Psoas muscle (tissue), 8 donors: ENCODE measurements around the gene ZNF275. TPM values are rescaled to one million over a fixed set of nuclear protein-coding genes. Genes with fewer than 3 reads are reported as not detected.

Experiments used
- ATAC-seq, 4 donors: fragments of 200-7000 bp; cut with Tn5 transposase; one replicate each; pipeline ENCODE4 v1.9.1; 2020; ENCODE audit warnings: moderate library complexity in 3 of 4, mild to moderate bottlenecking in 2 of 4
- DNase-seq, 2 donors: peaks; one replicate each; pipeline ENCODE4 v3.0.0-alpha.2; 2020
- H3K27ac ChIP-seq: fragments of 200-600 bp; one replicate; pipeline ENCODE4 v1.8.0; 2022
- H3K27me3 ChIP-seq, 3 donors: fragments of 200-600 bp in 1 of 3; one replicate each; pipeline versions ENCODE4 v1.6.1 to v1.8.0; 2013 to 2022; ENCODE audit warnings: low read length in 2 of 3, mild to moderate bottlenecking in 2 of 3, moderate library complexity in 1 of 3; ENCODE audit not compliant: insufficient read depth in 3 of 3
- H3K36me3 ChIP-seq, 2 donors: fragments of 200-600 bp in 1 of 2; one replicate each; pipeline versions ENCODE4 v1.6.1 to v1.8.0; 2013 to 2022; ENCODE audit warnings: low read depth in 1 of 2, mild to moderate bottlenecking in 1 of 2, moderate library complexity in 1 of 2; ENCODE audit not compliant: insufficient read depth in 1 of 2
- H3K4me1 ChIP-seq: fragments of 200-600 bp; one replicate; pipeline ENCODE4 v1.8.0; 2022
- H3K4me3 ChIP-seq: fragments of 200-600 bp; one replicate; pipeline ENCODE4 v1.8.0; 2022; ENCODE audit warnings: mild to moderate bottlenecking
- H3K9me3 ChIP-seq: fragments of 200-600 bp; one replicate; pipeline ENCODE4 v1.8.0; 2022
- CTCF ChIP-seq: fragments of 200-600 bp; IDR thresholded peaks from one replicate; pipeline ENCODE4 v1.8.0; 2022; ENCODE audit warnings: antibody characterized with exemption
- WGBS, 3 donors: extraction: QIAGEN DNeasy Blood & Tissue Kit; methylation state at CpG; one replicate each; pipeline versions ENCODE4 v1.1.6 to v1.1.7; 2013; 5-methylcytosine and 5-hydroxymethylcytosine counted together
- intact Hi-C, 2 donors: fragments of 100-400 bp; cut with DNase I; formaldehyde crosslinking; loops; one replicate each; pipeline versions ENCODE4 v1.11.0 to v1.14.2; 2022
- polyA plus RNA-seq, 3 donors: library from polyadenylated mRNA; stranded (reverse); fragments of 200-250 nt; gene quantifications; one replicate each; pipeline ENCODE4 v1.2.3, GENCODE V29; 2013
- total RNA-seq, 4 donors: library from RNA; stranded (reverse); fragmentation: NEBNext Ultra II Directional in 2 of 4; extraction: Animal tissue kit (Norgen Biotek cat#: 25700) in 2 of 4; gene quantifications; one replicate each; pipeline versions ENCODE4 v1.2.1 to v1.2.4, GENCODE V29; 2021 to 2023
- donor health status: healthy with polysubstance abuse.
- donor health status: DM: no; HTN: no; CAD: no; lungs with moderate emphysema.
- donor health status: Bipolar disorder and iron deficiency.
- donor health status: healthy.
- donor health status: DM: yes; HTN: yes; CAD: no.
- donor health status: DM: no; HTN: no; CAD: no.
- donor health status: DM: no; HTN: no; CAD: no.
- donor health status: DM: yes; HTN: yes; CAD: no.

Gene ZNF275
- total and polyA plus RNA-seq, 7 donors = 2.4 to 7.7 (median 5.5) TPM

GRCh38 chrX:153336988-153337387 is 3.0 kb downstream of the ZNF275 start:
- Histone ChIP-seq H3K27ac (no peak overlapping the region), H3K36me3 (no peaks in the 10 kb centered on the region), H3K9me3 (no peaks in the 10 kb centered on the region), H3K27me3 (no peaks in the 10 kb centered on the region), H3K4me3 (no peak overlapping the region), H3K4me1 (peaks cover 4% of the 10 kb centered on the region)
- intact Hi-C loops = no loop called here
- no peak for TF ChIP-seq CTCF
- ATAC-seq = no peak
- DNase-seq = no peak
- WGBS, 3 donors = 63 to 87% (median 71%) methylated on average over 5 of the region's 5 CpGs

- H3K4me1 ChIP-seq = peaks cover 4% of the 10 kb centered on the region
- no peaks in the 10 kb centered on the region for H3K27me3 ChIP-seq
- H3K4me3 ChIP-seq = no peak overlapping the region
- ATAC-seq = no peak
- H3K27ac ChIP-seq = no peak overlapping the region
- intact Hi-C loops = no loop called here
- TF ChIP-seq CTCF = no peak
- 79 to 85% (median 79%) methylated on average over 7 of the region's 7 CpGs for WGBS, 3 donors
- H3K9me3 ChIP-seq = no peaks in the 10 kb centered on the region
- no peak for DNase-seq
- no peaks in the 10 kb centered on the region for H3K36me3 ChIP-seq
These were observed 4.9 kb downstream of the ZNF275 start for GRCh38 chrX:153338836-153339235.

- no peak for ATAC-seq
- no peaks in the 10 kb centered on the region for H3K36me3 ChIP-seq
- no peak overlapping the region for H3K4me3 ChIP-seq
- H3K27me3 ChIP-seq = no peaks in the 10 kb centered on the region
- TF ChIP-seq CTCF = no peak
- WGBS, 3 donors = 80 to 95% (median 86%) methylated on average over 4 of the region's 4 CpGs
- no peak for DNase-seq
- H3K9me3 ChIP-seq = no peaks in the 10 kb centered on the region
- intact Hi-C loops = no loop called here
- H3K4me1 ChIP-seq = peaks cover 4% of the 10 kb centered on the region
- H3K27ac ChIP-seq = no peak overlapping the region
These were observed 5.7 kb downstream of the ZNF275 start for GRCh38 chrX:153339662-153340061.

GRCh38 chrX:153340111-153340510 is 6.2 kb downstream of the ZNF275 start:
- Histone ChIP-seq H3K4me1 (peaks cover 4% of the 10 kb centered on the region), H3K4me3 (no peak overlapping the region), H3K27me3 (no peaks in the 10 kb centered on the region), H3K27ac (no peak overlapping the region), H3K9me3 (no peaks in the 10 kb centered on the region), H3K36me3 (peaks cover 0 to 1% of the 10 kb centered on the region in 2 donors)
- ATAC-seq = no peak
- intact Hi-C loops = no loop called here
- no peak for DNase-seq
- 78 to 95% (median 87%) methylated on average over 6 of the region's 6 CpGs for WGBS, 3 donors
- TF ChIP-seq CTCF = no peak
